Ishikawa (cell line): ENCODE measurements around the gene YBEY.

Source experiments
- CEBPB ChIP-seq: IDR thresholded peaks from 2 replicates; pipeline ENCODE4 v1.6.1; 2012
- CREB1 ChIP-seq: IDR thresholded peaks from 2 replicates; pipeline ENCODE4 v1.6.1; 2012; ENCODE audit warnings: low read depth
- EGR1 ChIP-seq: IDR thresholded peaks from 2 replicates; pipeline ENCODE4 v1.6.1; 2012
- EP300 ChIP-seq: IDR thresholded peaks from 2 replicates; pipeline ENCODE4 v1.6.1; 2012; ENCODE audit warnings: borderline replicate concordance
- FOXM1 ChIP-seq: IDR thresholded peaks from 2 replicates; pipeline ENCODE4 v1.6.1; 2012; ENCODE audit warnings: low read depth, borderline replicate concordance
- NFIC ChIP-seq: IDR thresholded peaks from 2 replicates; pipeline ENCODE4 v1.6.1; 2012
- RAD21 ChIP-seq: IDR thresholded peaks from 2 replicates; pipeline ENCODE4 v1.6.1; 2012; ENCODE audit warnings: low read depth
- TAF1 ChIP-seq: IDR thresholded peaks from 2 replicates; pipeline ENCODE4 v1.6.1; 2012; ENCODE audit warnings: low read depth, mild to moderate bottlenecking
- TCF12 ChIP-seq: IDR thresholded peaks from 2 replicates; pipeline ENCODE4 v1.6.1; 2012; ENCODE audit warnings: low read depth
- TEAD4 ChIP-seq: IDR thresholded peaks from 2 replicates; pipeline ENCODE4 v1.6.1; 2012
- USF1 ChIP-seq: IDR thresholded peaks from 2 replicates; pipeline ENCODE4 v1.6.1; 2012
- YY1 ChIP-seq: IDR thresholded peaks from 2 replicates; pipeline ENCODE4 v1.6.1; 2012; ENCODE audit warnings: low read depth
- ZBTB7A ChIP-seq: IDR thresholded peaks from 2 replicates; pipeline ENCODE4 v1.6.1; 2012; ENCODE audit warnings: low read depth
- TF ChIP-seq, protein P1 (sequence below): IDR thresholded peaks from 2 replicates; pipeline ENCODE4 v1.6.1; 2012; ENCODE audit warnings: low read depth, mild to moderate bottlenecking
- TF ChIP-seq, protein P2 (sequence below): IDR thresholded peaks from 2 replicates; pipeline ENCODE4 v1.6.1; 2012

The YBEY gene

DNA sequence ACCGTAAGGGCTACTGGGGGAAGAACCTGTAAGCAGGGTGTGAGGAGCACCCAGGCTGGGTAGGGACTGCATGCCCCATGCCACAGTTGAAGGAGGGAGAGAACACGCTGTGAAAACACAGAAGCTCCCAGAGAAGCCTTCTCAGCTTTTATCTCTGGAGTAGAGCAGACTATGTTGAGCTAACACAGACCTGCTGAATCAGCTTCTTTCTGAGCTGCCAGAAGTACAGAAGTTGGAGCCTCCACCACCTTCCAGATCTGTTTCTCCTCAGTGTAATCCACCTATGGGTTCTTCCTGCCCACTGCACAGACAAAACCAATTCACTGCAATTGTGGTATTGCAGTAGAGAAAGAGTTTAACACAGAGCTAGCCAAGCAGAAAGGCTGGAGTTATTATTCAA lies 5.4 kb downstream of the YBEY start:
- TF ChIP-seq USF1 (no peak), TAF1 (no peak), TEAD4 (no peak), NFIC (no peak), EGR1 (no peak), CREB1 (no peak), FOXM1 (no peak), EP300 (no peak), TCF12 (no peak), RAD21 (no peak)
- TF ChIP-seq, protein P1, sequence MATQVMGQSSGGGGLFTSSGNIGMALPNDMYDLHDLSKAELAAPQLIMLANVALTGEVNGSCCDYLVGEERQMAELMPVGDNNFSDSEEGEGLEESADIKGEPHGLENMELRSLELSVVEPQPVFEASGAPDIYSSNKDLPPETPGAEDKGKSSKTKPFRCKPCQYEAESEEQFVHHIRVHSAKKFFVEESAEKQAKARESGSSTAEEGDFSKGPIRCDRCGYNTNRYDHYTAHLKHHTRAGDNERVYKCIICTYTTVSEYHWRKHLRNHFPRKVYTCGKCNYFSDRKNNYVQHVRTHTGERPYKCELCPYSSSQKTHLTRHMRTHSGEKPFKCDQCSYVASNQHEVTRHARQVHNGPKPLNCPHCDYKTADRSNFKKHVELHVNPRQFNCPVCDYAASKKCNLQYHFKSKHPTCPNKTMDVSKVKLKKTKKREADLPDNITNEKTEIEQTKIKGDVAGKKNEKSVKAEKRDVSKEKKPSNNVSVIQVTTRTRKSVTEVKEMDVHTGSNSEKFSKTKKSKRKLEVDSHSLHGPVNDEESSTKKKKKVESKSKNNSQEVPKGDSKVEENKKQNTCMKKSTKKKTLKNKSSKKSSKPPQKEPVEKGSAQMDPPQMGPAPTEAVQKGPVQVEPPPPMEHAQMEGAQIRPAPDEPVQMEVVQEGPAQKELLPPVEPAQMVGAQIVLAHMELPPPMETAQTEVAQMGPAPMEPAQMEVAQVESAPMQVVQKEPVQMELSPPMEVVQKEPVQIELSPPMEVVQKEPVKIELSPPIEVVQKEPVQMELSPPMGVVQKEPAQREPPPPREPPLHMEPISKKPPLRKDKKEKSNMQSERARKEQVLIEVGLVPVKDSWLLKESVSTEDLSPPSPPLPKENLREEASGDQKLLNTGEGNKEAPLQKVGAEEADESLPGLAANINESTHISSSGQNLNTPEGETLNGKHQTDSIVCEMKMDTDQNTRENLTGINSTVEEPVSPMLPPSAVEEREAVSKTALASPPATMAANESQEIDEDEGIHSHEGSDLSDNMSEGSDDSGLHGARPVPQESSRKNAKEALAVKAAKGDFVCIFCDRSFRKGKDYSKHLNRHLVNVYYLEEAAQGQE: no peak

DNA sequence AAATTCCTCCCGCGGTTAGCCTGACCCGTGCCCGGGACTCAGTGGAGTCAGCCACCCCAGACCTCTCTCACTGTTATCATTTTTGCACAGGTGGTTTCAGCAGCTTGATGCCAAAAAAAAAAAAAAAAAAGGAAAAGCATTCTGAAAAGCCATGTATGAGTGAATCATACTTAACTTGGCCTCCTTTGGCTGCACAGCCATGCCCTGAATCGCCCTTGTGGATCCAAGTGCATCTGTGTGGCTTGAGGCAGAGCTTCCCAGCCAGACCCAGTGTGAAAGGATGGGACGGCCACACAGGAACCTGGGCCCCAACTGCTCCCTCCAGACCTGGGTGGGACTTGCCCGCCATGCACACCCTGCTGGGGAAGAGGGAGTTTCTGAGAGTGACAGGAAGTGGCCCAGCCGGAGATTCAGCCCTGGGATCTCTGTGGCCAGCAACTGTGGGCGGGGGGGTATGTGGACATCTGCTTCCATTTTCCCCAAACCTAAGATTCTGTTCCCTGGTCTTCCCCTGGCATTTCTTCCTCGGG lies 8.6 kb downstream of the YBEY start:
- TF ChIP-seq TCF12: no peak
- TF ChIP-seq CEBPB: no peak
- no peak for TF ChIP-seq EP300
- no peak for TF ChIP-seq YY1
- TF ChIP-seq, protein P1: no peak
- no peak for TF ChIP-seq RAD21
- no peak for TF ChIP-seq ZBTB7A
- TF ChIP-seq EGR1: no peak
- TF ChIP-seq TEAD4: no peak
- TF ChIP-seq, protein P2, sequence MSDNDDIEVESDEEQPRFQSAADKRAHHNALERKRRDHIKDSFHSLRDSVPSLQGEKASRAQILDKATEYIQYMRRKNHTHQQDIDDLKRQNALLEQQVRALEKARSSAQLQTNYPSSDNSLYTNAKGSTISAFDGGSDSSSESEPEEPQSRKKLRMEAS: no peak
- TF ChIP-seq CREB1: no peak
- no peak for TF ChIP-seq NFIC
- no peak for TF ChIP-seq FOXM1
- no peak for TF ChIP-seq USF1
- TF ChIP-seq TAF1: no peak

- TF ChIP-seq TAF1 (no peak), CREB1 (no peak), EGR1 (no peak), RAD21 (no peak)
- TF ChIP-seq, protein P1: no peak
These were observed 9.1 kb downstream of the YBEY start for GRCh38 chr21:46295177-46295770.

GRCh38 chr21:46295996-46296752 lies 10.0 kb downstream of the YBEY start:
- TF ChIP-seq USF1 (no peak), YY1 (no peak), TEAD4 (no peak), EGR1 (no peak), RAD21 (no peak), ZBTB7A (no peak), NFIC (no peak), TAF1 (no peak), CREB1 (no peak), FOXM1 (no peak), TCF12 (no peak), EP300 (no peak), CEBPB (no peak)
- TF ChIP-seq, protein P2: no peak
- TF ChIP-seq, protein P1: no peak
